LNCaP clone FGC (cell line): ENCODE results near the gene KSR2.

Experiments used
- DNase-seq: peaks from one replicate; pipeline ENCODE4 v3.0.0-alpha.2; 2011; ENCODE audit warnings: low read depth
- H3K4me3 ChIP-seq: 2 replicates; pipeline ENCODE4 v1.5.1; 2011; ENCODE audit warnings: mild to moderate bottlenecking, low read depth, low read length, control low read depth
- CTCF ChIP-seq: IDR thresholded peaks from 2 replicates; pipeline ENCODE4 v1.5.1; 2012; ENCODE audit warnings: mild to moderate bottlenecking; ENCODE audit not compliant: control insufficient read depth, insufficient read depth; ENCODE audit errors: extremely low read depth

Gene KSR2

GRCh38 chr12:117596968-117597367, 371.8 kb downstream of the KSR2 start:
- no peak for TF ChIP-seq CTCF
- H3K4me3 ChIP-seq: no peak overlapping the region
- peak; percentile 15 for DNase-seq

GRCh38 chr12:117595751-117596150, 373.0 kb downstream of the KSR2 start:
- no peak for TF ChIP-seq CTCF
- no peak overlapping the region for H3K4me3 ChIP-seq
- no peak for DNase-seq

- no peak for DNase-seq
- no peak overlapping the region for H3K4me3 ChIP-seq
- no peak for TF ChIP-seq CTCF
Observed at GRCh38 chr12:117594481-117594880, 374.3 kb downstream of the KSR2 start.

GRCh38 chr12:117593815-117594400, 374.9 kb downstream of the KSR2 start:
- H3K4me3 ChIP-seq: no peak overlapping the region
- DNase-seq: no peak
- no peak for TF ChIP-seq CTCF

GRCh38 chr12:117592588-117593305, 376.0 kb downstream of the KSR2 start:
- TF ChIP-seq CTCF: no peak
- no peak for DNase-seq
- H3K4me3 ChIP-seq: no peak overlapping the region

- TF ChIP-seq CTCF: no peak
- no peak overlapping the region for H3K4me3 ChIP-seq
- DNase-seq: no peak
Observed at GRCh38 chr12:117590999-117591398, 377.8 kb downstream of the KSR2 start.

GRCh38 chr12:117590386-117590785, 378.4 kb downstream of the KSR2 start:
- no peak for DNase-seq
- H3K4me3 ChIP-seq: no peak overlapping the region
- no peak for TF ChIP-seq CTCF
